Fibroblast of pulmonary artery (primary cell): ENCODE measurements around the gene SBNO2.

Experiments used
- DNase-seq: peaks from one replicate; pipeline ENCODE4 v3.0.0-alpha.2; 2010; ENCODE audit warnings: low read depth
- H3K4me3 ChIP-seq: replicated peaks from 2 replicates; pipeline ENCODE4 v1.5.1; 2011; ENCODE audit warnings: low read depth, mild to moderate bottlenecking, control low read depth, low read length, moderate library complexity
- CTCF ChIP-seq: IDR thresholded peaks from 2 replicates; pipeline ENCODE4 v1.5.1; 2011; ENCODE audit warnings: mild to moderate bottlenecking, control low read depth, low read length, inconsistent platforms; ENCODE audit errors: missing control alignments

SBNO2 gene

GRCh38 chr19:1064661-1065605 is 109.1 kb downstream of the SBNO2 start:
- H3K4me3 ChIP-seq: no peak overlapping the region
- peak; percentile 72 for DNase-seq
- TF ChIP-seq CTCF: peak; percentile 52

- no peak overlapping the region for H3K4me3 ChIP-seq
- TF ChIP-seq CTCF: no peak
Measured at GRCh38 chr19:1063909-1064660, 110.0 kb downstream of the SBNO2 start.

GRCh38 chr19:1063030-1063908 is 110.8 kb downstream of the SBNO2 start:
- no peak for DNase-seq
- TF ChIP-seq CTCF: no peak
- no peak overlapping the region for H3K4me3 ChIP-seq

More at GRCh38 chr19:1063909-1064660, 110.0 kb downstream of the SBNO2 start:
- DNase-seq: no peak

DNA sequence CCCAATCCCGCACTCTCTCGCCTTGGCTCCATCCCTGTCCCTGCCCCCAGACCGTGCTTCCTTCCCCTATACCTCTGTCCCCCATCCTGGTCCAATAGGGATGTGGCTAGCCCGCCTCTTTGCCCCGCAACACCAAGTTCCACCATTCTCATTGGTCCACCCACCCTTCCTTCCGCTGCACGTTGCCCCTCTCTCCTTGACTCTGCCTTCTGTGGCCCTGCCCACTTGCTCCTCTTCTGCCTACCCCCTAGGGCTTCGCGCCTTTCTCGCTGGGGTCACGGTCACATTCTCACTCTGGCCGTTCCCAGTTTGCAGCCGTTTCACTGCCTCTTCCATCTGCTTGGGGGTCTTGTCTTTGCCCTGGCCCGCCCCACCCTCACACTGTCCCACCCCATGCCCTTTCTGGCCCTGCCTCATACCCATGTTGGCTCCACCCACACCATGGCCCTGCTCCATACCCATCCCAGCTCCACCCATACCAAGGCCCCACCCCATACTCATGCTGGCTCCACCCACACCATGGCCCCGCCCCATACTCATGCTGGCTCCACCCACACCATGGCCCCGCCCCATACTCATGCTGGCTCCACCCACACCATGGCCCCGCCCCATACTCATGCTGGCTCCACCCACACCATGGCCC is 111.6 kb downstream of the SBNO2 start:
- TF ChIP-seq CTCF: no peak
- DNase-seq: no peak
- H3K4me3 ChIP-seq: no peak overlapping the region

DNA sequence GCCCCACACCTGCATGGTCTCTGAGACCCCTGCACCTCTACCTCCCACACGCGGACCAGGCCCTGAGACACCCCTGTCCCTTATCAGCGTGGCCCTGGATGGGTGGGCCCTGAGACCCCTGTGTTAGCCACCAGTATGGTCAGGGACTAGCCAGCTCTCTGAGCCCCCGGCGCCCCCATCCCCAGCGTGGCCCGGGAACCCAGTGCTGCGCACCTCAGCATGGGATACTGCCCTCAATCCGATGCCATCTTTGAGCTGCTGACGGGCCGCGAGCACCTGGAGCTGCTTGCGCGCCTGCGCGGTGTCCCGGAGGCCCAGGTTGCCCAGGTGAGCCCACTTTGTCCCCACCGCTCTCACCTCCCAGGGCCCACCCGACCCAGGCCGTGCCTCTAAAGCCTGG is 112.1 kb downstream of the SBNO2 start:
- H3K4me3 ChIP-seq: no peak overlapping the region
- no peak for TF ChIP-seq CTCF
- no peak for DNase-seq

DNA sequence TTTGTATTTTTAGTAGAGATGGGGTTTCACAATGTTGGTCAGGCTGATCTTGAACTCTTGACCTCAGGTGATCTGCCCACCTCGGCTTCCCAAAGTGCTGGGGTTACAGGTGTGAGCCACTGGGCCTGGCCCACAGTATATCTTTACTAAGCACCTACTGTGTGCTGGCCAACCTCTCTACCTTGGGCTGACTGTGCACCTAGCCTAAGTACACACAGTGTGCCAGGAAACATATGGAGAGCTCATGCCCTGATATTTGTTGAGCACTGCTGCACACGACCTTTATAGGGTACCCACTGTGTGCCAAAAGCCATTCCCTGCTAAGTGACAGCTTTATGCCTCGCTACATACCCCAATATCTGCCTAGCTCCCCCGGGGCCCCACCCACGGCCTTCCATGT is 113.4 kb downstream of the SBNO2 start:
- TF ChIP-seq CTCF: no peak
- no peak overlapping the region for H3K4me3 ChIP-seq
- DNase-seq: no peak
